NCI-H2227 (cell line): ENCODE results near the gene YPEL5.
"Not testable (repeated sequence)": the region's sequence is repeated elsewhere in the genome, so short reads cannot be mapped to it uniquely, and the experiment has no call there.

Source experiments
- DNase-seq: peaks from one replicate; lab custom pipeline; 2025; ENCODE audit not compliant: unreplicated experiment; lab: John Stamatoyannopoulos, UW

Gene YPEL5

GRCh38 chr2:30146337-30147195, at the start of gene YPEL5:
Gene YPEL5 (plus strand): TSS chr2:30147007. CDS start chr2:30156652, 9,645 bp downstream.
- DNase-seq, result peak; percentile 100

- no peak for DNase-seq
Observed at GRCh38 chr2:30098266-30099005, 48.4 kb upstream of the YPEL5 start.

GRCh38 chr2:30099366-30099765, 47.4 kb upstream of the YPEL5 start:
- not testable (repeated sequence) for DNase-seq

GRCh38 chr2:30100691-30101090, 46.1 kb upstream of the YPEL5 start:
- not testable (repeated sequence) for DNase-seq

- DNase-seq, result no peak
Observed at GRCh38 chr2:30104307-30104706, 42.5 kb upstream of the YPEL5 start.

GRCh38 chr2:30105556-30105955, 41.3 kb upstream of the YPEL5 start:
- no peak for DNase-seq

GRCh38 chr2:30106543-30106942, 40.3 kb upstream of the YPEL5 start:
- no peak for DNase-seq

- no peak for DNase-seq
Observed at GRCh38 chr2:30108192-30108591, 38.6 kb upstream of the YPEL5 start.

GRCh38 chr2:30108851-30109250, 38.0 kb upstream of the YPEL5 start:
- no peak for DNase-seq

- no peak for DNase-seq
Observed at GRCh38 chr2:30109856-30110255, 37.0 kb upstream of the YPEL5 start.

- no peak for DNase-seq
Observed at GRCh38 chr2:30110773-30111172, 36.0 kb upstream of the YPEL5 start.

GRCh38 chr2:30111186-30111585, 35.6 kb upstream of the YPEL5 start:
- not testable (repeated sequence) for DNase-seq

- no peak for DNase-seq
Observed at GRCh38 chr2:30112561-30112960, 34.2 kb upstream of the YPEL5 start.

GRCh38 chr2:30113617-30114293, 33.1 kb upstream of the YPEL5 start:
- no peak for DNase-seq

- peak; percentile 83 for DNase-seq
Observed at GRCh38 chr2:30115141-30115980, 31.4 kb upstream of the YPEL5 start.

GRCh38 chr2:30115981-30116285, 30.9 kb upstream of the YPEL5 start:
- no peak for DNase-seq

GRCh38 chr2:30122362-30122761, 24.4 kb upstream of the YPEL5 start:
- no peak for DNase-seq

- no peak for DNase-seq
Observed at GRCh38 chr2:30127016-30127893, 19.6 kb upstream of the YPEL5 start.

GRCh38 chr2:30134582-30134981, 12.2 kb upstream of the YPEL5 start:
- no peak for DNase-seq

- DNase-seq, result no peak
Observed at GRCh38 chr2:30135541-30135940, 11.3 kb upstream of the YPEL5 start.
